ENCODE data around the gene PBX3. TPM values are rescaled to one million over a fixed set of nuclear protein-coding genes. Genes with fewer than 3 reads are reported as not detected.

Gene PBX3
- total and polyA plus RNA-seq, 2 of the 13 experiments (the other 11 are each of a cell fraction or from before 2014, with no cell fraction given): 6.0 to 11.2 TPM

- TF ChIP-seq SIN3A (IDR thresholded peaks at IDR 0.05; ENCODE audit: borderline replicate concordance, low read depth, low read length) (peak; percentile 25; the same call in 1 of the 2 replicates), HNRNPK (IDR thresholded peaks at IDR 0.05; ENCODE audit: low read depth, low read length, poor library complexity, severe bottlenecking) (peak; percentile 69), ETV5 (CRISPR knock-in tag; IDR thresholded peaks at IDR 0.05; ENCODE audit: borderline replicate concordance) (0 out of 2 replicates have a peak, but pooled peaks have one; percentile 11), CBX5 (CRISPR knock-in tag; IDR thresholded peaks at IDR 0.05; ENCODE audit: borderline replicate concordance) (no peak), NFKB2 (CRISPR knock-in tag; IDR thresholded peaks at IDR 0.05; ENCODE audit: borderline replicate concordance) (peak; percentile 47; the same call in 1 of the 2 replicates), ZNF569 (CRISPR knock-in tag; IDR thresholded peaks at IDR 0.05; ENCODE audit: borderline replicate concordance) (no peak), STAG1 (CRISPR knock-in tag; IDR thresholded peaks at IDR 0.05) (peak; percentile 9; the same call in 1 of the 2 replicates), RBFOX2 (IDR thresholded peaks at IDR 0.05; ENCODE audit: low read depth, low read length) (peak; percentile 31; the same call in 1 of the 2 replicates), ARHGAP35 (CRISPR knock-in tag; IDR thresholded peaks at IDR 0.05; ENCODE audit: borderline replicate concordance) (no peak), ZNF850 (CRISPR knock-in tag; conservative IDR thresholded peaks at IDR 0.05) (no peak), ZNF670 (CRISPR knock-in tag; IDR thresholded peaks at IDR 0.05; ENCODE audit: borderline replicate concordance) (no peak), ZNF777 (CRISPR knock-in tag; IDR thresholded peaks at IDR 0.05) (peak; percentile 98), MYC (CRISPR knock-in tag; IDR thresholded peaks at IDR 0.05; ENCODE audit: borderline replicate concordance) (peak; percentile 29; the same call in 1 of the 2 replicates), ZNF788 (CRISPR knock-in tag; IDR thresholded peaks at IDR 0.05; ENCODE audit: borderline replicate concordance) (peak; percentile 34; the same call in 1 of the 2 replicates), ARNT2 (CRISPR knock-in tag; IDR thresholded peaks at IDR 0.05; ENCODE audit: low read depth) (0 out of 2 replicates have a peak, but pooled peaks have one; percentile 22), TOE1 (CRISPR knock-in tag; IDR thresholded peaks at IDR 0.05) (no peak)
- TF ChIP-seq, protein P1, sequence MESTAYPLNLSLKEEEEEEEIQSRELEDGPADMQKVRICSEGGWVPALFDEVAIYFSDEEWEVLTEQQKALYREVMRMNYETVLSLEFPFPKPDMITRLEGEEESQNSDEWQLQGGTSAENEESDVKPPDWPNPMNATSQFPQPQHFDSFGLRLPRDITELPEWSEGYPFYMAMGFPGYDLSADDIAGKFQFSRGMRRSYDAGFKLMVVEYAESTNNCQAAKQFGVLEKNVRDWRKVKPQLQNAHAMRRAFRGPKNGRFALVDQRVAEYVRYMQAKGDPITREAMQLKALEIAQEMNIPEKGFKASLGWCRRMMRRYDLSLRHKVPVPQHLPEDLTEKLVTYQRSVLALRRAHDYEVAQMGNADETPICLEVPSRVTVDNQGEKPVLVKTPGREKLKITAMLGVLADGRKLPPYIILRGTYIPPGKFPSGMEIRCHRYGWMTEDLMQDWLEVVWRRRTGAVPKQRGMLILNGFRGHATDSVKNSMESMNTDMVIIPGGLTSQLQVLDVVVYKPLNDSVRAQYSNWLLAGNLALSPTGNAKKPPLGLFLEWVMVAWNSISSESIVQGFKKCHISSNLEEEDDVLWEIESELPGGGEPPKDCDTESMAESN (CRISPR knock-in tag; conservative IDR thresholded peaks at IDR 0.05): 0 out of 2 replicates have a peak, but pooled peaks have one; percentile 3
- TF ChIP-seq, protein P2, sequence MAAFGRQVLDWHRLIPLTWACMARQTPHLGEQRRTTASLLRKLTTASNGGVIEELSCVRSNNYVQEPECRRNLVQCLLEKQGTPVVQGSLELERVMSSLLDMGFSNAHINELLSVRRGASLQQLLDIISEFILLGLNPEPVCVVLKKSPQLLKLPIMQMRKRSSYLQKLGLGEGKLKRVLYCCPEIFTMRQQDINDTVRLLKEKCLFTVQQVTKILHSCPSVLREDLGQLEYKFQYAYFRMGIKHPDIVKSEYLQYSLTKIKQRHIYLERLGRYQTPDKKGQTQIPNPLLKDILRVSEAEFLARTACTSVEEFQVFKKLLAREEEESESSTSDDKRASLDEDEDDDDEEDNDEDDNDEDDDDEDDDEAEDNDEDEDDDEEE (CRISPR knock-in tag; IDR thresholded peaks at IDR 0.05): no peak
- TF ChIP-seq, protein P3, sequence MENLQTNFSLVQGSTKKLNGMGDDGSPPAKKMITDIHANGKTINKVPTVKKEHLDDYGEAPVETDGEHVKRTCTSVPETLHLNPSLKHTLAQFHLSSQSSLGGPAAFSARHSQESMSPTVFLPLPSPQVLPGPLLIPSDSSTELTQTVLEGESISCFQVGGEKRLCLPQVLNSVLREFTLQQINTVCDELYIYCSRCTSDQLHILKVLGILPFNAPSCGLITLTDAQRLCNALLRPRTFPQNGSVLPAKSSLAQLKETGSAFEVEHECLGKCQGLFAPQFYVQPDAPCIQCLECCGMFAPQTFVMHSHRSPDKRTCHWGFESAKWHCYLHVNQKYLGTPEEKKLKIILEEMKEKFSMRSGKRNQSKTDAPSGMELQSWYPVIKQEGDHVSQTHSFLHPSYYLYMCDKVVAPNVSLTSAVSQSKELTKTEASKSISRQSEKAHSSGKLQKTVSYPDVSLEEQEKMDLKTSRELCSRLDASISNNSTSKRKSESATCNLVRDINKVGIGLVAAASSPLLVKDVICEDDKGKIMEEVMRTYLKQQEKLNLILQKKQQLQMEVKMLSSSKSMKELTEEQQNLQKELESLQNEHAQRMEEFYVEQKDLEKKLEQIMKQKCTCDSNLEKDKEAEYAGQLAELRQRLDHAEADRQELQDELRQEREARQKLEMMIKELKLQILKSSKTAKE (CRISPR knock-in tag; IDR thresholded peaks at IDR 0.05; ENCODE audit: borderline replicate concordance): 0 out of 2 replicates have a peak, but pooled peaks have one; percentile 15
- TF ChIP-seq, protein P4, sequence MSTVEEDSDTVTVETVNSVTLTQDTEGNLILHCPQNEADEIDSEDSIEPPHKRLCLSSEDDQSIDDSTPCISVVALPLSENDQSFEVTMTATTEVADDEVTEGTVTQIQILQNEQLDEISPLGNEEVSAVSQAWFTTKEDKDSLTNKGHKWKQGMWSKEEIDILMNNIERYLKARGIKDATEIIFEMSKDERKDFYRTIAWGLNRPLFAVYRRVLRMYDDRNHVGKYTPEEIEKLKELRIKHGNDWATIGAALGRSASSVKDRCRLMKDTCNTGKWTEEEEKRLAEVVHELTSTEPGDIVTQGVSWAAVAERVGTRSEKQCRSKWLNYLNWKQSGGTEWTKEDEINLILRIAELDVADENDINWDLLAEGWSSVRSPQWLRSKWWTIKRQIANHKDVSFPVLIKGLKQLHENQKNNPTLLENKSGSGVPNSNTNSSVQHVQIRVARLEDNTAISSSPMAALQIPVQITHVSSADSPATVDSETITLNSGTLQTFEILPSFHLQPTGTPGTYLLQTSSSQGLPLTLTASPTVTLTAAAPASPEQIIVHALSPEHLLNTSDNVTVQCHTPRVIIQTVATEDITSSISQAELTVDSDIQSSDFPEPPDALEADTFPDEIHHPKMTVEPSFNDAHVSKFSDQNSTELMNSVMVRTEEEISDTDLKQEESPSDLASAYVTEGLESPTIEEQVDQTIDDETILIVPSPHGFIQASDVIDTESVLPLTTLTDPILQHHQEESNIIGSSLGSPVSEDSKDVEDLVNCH (CRISPR knock-in tag; IDR thresholded peaks at IDR 0.05): no peak
- TF ChIP-seq, protein P5, sequence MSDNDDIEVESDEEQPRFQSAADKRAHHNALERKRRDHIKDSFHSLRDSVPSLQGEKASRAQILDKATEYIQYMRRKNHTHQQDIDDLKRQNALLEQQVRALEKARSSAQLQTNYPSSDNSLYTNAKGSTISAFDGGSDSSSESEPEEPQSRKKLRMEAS (IDR thresholded peaks at IDR 0.05): peak; percentile 42
These were observed at the start of gene PBX3 (continued) for GRCh38 chr9:125747053-125747764.

Measured in HepG2 (cell line).